ENCODE results near the gene CREB3L4.

The CREB3L4 gene, protein sequence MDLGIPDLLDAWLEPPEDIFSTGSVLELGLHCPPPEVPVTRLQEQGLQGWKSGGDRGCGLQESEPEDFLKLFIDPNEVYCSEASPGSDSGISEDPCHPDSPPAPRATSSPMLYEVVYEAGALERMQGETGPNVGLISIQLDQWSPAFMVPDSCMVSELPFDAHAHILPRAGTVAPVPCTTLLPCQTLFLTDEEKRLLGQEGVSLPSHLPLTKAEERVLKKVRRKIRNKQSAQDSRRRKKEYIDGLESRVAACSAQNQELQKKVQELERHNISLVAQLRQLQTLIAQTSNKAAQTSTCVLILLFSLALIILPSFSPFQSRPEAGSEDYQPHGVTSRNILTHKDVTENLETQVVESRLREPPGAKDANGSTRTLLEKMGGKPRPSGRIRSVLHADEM

DNA sequence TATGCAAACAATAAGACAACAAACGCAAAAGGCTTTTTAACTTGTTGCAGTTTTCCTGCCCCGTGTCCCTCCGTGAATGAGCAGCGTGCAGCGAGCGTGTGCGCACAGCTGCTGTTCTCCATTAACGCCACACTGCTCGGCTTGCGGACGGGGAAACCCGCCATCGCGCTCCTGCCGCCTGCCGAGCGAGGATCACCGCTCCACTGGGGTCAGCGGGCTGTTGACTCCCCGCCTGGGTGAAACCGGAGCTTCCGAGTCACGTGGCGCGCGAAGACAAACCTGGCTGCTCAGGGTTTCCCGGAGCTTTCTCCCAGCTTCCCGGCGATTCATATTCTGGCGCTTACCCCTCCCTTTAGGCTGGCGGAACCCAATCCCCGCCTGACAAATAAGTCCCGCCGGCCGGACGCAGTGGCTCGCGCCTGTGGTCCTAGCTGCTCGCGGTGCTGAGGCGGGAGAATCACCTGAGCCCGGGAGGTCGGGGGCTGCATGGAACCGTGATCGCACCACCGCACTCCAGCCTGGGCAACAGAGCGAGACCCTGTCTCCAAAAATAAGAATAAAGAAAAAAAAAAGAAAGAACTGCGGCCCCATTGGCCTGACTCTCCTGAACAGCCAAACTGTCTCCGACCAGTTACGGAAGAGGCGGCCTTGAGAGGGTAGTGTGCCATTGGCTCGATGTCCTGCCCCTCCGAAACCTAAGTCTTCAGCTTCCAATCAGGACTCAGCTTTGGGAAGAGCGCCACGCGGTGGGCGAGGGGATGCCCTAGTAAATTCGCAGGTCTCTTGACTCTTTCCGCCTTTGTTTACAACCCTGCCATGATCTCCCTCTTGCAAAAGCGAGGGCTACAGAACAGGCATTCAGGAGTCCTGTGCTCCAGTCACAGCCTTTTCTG is at the start of gene CREB3L4:
Gene CREB3L4, plus strand, starts transcription at position 796 of the 893 bp plus-strand sequence. CDS start 624 bp downstream, outside the sequence.
- peak; percentile 85 for DNase-seq

DNA sequence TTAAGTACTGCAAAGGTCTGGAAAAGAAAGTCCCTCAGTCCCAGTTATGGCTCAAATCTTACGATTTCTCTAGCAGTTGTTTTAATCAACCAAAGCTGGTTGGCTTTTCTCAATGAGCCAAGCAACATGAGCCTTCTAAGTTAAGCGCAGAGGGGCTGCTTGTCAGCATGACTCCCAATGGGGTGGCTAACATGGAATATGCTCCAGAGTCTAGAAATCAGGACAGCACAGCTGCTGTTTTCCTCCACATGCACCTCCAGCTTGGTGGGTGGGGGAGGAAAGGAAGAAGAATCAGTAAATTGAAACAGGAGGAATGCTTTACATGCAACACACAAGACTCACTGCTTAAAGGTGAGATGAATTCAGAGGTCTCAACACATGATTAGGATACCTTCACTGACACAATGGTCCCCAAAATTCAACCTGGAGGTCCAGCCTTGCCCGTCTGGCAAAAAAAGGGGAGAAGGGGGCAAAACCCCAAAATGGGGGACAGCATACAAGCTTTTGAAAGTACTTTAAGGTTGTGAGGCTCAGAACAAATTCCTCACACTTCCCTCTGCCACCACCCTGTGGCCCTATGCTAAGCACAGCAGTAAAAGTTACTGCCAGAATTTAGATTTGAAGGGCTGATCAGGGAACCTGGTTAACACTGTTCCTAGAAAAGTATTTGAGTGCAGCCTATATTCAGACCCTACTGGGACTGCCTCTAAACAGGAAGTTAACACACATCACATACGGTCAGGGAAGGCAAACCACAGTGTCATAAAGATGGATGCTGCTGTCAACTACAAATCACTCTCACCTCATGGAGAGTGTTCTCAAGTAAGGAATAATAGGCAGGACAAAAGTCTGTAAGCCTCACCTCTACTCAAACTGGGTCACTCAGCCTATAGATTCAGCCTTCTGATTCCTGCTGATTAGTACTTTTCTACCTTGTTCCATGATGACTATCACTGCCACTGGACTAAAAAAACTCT is 47.5 kb upstream of the CREB3L4 start:
- no peak for DNase-seq

DNA sequence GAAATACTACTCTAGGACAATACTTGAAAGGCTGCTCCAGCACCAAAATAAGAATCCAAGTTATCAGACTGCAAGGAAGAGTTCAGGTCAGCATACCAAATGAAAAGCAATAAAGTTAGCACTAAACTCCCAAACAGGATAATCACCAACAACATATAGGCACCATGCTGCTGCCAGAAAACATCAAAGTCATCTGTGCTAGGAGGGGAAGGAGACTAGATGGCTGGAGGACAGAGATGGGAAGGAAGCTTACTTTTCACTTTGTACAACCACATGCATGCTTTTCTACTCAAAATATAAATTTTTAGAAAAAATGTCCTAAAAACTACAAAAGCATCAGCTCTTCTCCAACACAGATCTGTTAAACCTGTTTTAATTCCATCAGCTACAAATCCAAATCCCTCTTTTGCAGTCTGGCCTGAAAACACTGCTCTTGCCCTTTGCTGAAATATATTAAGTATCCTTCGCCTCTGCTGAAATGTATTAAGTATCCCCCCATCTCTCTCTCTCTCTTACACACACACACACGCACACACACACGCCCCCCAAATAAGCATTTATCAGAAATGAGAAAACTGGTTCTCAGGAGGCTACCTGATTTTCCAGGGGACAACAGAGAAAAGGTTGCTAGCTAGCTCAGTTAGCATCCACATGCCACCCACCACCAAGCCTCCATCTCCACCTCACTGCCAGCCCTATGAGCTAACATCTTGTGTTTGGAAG is 46.5 kb upstream of the CREB3L4 start:
- DNase-seq: no peak

DNA sequence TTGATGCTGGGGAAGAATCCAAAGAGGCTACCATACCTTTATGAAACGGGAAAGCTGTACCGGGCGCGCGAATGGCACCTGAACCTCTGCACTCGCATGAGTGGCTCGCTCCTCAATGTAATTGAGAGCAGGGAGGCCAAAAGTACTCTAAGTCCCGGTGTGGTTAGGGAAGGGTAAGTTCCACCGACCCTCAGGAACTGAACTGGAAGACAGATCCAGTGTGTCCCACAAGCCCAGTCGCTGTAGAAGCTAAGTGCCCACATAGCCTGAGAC is 46.0 kb upstream of the CREB3L4 start:
- DNase-seq: no peak

DNA sequence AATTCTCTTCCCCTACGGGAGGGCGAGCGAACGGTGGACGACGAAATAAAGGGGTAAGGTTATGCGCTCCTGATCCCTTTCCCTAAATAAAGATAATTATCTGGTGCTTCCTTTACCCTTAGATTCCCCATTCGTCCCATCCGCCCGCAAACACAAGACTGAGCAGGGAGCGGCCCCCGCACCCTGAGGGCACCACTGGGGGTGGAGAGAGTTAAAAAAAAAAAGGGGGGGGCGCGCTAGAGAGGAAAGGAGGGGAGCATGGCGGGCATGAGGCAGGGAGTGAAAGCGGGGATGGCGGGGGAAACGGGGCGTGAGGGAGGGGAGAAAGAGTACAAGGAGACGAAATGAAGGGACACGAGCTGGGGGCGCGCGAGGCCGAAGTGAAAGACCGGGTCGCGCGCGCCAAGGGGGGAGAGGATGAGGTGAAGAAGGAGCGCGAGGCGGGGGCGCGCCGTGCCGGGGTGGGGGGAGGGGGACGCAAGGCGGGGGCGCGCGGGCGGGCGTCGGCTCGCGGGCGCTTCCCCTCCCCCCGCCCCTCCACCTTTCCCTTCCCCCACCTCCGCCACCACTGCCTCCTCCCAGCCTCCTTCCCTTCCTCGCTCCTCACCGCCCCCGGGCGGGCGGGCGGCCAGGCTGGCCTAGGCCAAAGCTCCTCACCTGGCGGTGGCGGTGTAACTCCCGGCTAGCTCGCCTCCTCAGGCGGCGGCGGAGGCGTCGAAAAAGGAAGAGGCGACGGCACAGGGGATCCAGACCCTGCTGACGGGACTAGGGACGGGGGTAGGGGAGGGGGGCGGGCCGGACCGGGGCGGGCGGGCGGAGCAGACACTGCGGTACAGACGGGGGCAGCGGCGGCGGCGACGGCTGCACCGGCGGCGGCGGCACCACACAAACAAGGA is 45.4 kb upstream of the CREB3L4 start:
- peak; percentile 81 for DNase-seq

DNA sequence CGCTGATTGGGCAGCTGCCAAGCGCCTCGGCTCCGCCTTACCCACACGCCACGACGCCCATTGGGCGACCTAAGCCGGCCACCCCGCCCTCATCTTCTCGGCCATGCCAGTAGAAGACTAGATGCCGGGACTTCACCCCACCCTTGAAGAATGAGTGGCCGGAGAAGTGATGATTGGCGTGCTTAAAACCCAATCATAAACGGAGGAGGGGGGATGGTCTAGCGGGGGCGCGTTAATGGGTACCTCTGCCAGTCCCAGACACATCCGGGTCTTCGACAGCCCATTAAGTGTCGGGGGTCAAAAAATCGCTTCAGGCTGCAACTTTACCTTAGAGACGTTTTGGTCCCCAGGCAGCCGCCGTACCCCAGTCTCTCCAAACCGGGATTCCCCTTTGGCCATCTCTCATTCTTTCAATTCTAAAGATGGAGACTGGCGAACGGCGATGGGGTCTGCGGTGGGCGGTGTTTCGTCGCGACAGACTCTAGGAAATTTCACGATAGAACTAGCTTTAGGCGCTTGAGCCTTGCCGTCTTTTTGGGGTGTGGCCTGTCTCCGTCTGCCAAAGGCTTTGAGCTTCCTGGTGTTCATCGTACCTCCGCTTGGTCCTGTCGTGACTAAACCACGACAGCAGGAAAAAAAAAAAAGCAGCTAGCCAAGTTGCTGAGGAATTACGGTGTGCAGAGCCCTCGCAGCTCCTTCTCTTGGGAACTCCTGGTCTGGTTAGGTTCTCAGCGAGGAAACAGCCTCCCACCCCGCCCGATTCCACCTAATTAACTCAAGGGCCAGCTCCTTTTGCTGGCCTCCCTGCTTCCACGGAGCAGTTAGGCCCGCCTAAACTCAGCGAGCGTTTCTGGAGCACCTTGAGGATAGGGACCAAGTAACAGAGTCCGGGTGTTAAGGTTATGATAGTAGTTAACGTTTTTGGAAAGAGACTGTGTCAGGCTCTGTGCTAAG is 44.5 kb upstream of the CREB3L4 start, which contains the start of gene GATAD2B:
Gene GATAD2B, minus strand, starts transcription at position 1 of the 954 bp plus-strand sequence. CDS start 94,625 bp downstream, outside the sequence.
- peak; percentile 98 for DNase-seq

DNA sequence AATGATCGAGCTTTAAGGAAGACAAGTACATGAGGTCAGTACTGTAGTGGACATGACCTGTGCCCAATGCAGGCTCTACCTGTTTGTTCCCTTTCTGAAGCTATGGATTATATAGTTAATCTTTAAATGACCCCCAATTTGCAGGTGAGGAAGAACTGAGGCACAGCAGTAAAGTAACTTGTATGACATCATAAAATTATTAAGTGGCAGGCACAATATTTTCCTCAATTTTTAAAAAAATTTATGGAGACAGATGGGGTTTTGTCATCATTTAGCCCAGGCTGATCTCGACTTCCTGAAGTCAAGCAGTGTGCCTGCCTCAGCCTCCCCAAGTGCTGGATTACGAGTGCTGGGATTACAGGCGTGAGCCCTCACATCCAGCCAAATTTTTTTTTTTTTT is 41.3 kb upstream of the CREB3L4 start:
- no peak for DNase-seq

DNA sequence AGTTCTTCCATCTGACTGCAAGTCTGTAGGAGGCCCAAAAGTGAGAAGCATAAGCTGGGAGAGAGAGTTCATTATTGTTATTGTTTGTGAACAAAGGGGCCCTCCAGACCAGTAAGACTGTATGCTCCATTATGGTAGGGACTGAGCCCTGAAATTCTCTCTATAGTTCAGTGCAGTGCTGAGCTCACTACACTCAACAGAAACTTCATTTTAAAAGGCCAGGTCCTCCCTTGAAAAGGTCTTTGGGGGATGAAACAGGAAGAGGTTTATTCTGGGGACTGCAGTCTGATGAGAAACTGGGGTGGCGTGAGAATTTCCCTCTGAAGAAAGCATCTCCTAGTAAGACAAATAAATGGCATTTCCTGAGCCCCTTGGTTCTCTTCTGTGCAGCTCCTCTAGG is 39.5 kb upstream of the CREB3L4 start:
- DNase-seq: no peak

DNA sequence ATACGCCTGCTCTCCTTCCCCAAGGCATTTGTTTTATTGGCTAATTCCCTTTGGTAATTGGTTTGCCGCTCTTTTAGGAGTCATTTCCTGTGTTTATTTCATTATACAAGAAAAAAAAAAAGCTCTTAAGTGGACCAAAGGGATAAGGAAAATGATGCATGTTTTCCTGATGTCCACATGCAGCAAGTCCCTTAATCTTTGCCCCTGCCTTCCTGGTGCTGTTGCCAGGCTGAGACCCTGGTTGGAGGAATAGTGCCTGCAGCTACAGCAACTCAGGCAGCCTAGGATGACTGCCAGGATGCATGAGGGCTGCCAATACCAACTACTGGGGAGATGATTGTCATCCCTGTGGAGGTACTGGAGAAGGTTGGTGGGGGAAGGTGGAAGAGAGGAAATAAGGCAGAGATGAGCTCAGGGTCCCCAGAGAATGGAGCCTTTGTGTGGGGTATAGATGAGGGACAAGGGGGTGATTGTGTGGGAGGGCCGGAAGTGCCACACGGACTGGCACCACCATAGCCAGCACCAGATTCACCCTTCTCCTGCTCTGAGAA is 38.8 kb upstream of the CREB3L4 start:
- no peak for DNase-seq

DNA sequence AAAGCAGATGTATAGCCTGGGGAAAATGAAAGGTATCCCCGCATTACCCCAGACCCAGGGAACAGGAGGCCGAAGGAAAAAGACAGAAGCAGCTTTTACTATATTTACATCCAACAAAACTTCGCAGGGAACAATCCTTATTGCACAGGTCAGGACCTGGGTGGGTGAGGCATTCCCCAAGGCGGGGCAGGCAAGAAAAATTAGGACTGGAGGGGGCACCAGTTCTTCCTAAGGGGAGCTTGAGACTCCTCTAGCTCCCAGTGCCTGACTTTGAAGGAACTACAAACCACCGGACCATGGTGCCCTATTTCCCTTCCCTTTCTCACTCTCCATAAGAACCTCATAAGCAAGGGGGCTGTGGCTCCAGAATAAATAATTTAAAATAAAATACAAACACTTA is 38.3 kb upstream of the CREB3L4 start:
- DNase-seq: no peak

DNA sequence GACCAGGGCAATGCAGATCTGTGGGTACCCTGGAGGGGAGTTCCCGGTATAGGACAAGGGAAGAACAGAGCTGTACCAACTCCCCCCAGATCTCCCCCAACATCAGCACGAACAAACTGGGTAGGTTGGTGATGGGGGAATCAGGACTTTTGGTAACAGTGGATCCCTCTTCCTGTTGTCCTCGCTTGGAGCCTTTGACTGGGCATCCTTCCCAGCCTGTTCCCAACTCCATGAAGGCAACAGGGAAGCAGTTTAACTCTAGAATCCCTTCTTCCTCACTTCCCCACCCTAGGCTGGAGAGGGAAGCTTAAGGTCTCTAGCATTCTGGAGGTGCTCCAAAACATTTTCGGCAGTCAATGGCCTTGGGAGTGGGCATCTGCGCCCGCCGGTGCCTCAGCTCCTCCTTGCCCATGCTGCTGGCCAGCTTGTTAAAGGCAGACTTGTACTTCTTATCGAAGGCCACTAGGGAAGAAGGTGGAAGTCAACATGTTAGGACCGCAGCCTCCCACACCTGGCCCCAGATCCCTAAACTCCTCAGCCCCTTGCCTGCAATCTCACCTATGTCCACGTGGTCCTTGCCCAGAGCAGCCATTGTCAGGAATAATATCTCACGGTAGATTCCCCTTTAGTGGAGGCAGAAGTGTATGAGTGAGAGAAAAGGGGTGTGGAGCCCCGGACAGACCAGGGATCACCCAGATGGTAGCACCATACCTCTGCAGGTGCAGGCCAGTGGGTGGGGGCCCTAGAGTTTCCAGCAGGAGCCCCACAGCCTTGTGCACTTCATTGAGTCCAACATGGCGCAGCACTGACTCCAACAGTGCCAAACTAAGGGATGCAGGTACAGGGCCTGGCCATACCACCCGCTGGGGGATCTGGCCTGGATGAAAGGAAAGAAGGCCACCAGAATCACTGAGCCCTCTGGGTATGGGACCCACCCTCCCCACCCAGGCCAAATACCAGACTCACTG is 37.4 kb upstream of the CREB3L4 start:
- no peak for DNase-seq

DNA sequence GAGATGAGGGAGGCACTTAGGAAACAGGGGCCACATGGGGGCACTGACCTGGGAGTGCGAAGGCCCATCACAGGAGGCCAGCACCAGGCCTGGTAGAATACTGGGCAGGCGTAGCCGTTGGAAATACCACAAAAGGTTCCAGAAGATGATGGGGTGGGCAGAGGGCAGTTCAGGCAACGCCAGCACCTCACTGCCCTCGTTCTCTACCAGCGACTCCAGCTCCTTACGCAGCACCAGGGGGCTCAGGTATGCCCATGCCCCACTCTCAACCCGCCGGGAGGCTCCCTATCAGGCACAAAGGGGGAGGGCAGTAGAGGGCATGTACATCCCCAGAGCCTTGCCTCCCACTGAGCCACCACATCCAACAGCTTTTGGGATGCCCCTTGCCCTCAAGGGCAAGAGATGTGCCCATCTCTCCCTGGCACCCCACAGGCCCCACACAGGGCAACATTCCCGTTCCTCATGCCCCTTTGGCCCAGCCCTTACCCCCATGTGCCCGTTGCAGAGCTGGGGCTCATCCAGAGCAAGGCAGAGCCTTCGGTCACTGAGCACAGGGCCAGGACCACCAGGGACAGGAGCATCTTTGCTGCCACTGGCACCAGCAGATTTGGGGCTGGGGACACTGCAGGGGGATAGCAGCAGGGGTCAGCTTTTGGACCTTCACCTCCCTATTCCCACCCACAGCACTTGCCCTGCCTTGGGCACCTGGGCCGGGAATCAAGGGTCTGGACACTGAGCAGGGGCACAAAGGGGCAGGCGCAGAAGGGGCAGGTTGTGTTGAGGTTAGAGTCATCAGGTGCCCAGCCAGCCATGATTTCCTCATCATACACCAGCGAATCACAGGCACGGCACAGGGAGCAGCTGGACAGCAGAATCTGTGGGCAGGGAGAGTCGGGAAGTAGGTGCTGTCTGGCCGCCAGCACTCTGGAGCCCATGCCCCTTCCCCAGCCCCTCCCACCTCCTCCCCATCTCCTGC is 35.3 kb upstream of the CREB3L4 start:
- no peak for DNase-seq

DNA sequence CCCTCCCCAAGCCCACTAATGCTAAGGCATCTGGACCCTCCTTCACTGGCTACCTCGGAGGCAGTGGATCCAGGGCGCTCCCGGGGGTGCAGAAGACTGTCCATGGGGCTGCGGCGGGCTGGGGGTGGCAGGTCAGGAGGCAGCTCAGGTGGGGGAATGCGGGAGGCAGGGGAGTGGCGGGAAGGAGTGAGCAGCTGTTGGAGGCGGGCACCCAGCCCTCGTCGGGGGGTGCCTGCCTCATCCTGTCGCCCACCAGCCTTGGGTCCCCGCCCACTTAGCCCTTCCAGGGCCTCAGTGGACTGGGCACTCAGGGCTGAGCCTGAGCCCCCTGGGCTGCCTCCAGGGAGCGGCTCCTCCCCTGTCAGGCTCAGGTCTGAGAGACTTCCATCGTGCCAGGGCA is 34.3 kb upstream of the CREB3L4 start:
- DNase-seq: no peak

DNA sequence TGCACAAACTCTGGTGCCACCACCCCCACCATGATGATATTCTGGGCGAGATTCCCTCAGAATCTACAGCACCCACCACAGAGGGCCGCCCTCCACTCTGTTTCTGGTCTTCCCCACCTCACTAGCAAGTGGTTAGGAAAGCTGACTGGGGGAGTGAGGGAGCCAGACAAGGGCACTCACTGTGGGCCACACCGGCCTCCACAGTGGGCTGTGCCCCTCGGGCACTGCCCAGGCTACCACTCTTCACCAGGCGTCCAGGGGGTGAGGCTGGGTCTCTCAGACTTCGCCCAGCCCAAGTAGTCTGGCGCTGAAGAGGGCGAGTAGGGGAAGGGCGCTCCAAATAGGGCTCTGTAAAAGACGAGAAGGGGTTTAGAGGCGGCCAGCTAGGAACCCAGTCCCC is 33.7 kb upstream of the CREB3L4 start:
- no peak for DNase-seq

DNA sequence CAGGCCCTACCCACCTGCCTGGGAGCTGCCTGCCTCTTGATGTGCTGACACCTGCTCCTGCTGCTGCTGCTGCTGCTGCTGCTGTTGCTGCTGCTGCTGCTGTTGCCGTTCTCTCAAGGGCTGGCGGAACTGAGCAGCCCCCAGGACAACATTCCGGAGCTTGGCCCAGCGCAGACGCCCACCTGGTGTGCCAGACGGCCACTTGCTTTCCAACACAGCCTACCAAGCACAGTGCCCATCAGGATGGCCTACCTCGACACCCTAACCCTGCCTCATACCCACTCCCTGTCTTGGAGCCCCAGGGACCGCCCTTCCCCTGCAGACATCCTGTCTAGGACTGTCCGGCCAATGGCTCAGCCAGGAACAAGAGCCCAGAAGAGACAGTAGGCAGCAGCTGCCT is 33.0 kb upstream of the CREB3L4 start:
- no peak for DNase-seq

DNA sequence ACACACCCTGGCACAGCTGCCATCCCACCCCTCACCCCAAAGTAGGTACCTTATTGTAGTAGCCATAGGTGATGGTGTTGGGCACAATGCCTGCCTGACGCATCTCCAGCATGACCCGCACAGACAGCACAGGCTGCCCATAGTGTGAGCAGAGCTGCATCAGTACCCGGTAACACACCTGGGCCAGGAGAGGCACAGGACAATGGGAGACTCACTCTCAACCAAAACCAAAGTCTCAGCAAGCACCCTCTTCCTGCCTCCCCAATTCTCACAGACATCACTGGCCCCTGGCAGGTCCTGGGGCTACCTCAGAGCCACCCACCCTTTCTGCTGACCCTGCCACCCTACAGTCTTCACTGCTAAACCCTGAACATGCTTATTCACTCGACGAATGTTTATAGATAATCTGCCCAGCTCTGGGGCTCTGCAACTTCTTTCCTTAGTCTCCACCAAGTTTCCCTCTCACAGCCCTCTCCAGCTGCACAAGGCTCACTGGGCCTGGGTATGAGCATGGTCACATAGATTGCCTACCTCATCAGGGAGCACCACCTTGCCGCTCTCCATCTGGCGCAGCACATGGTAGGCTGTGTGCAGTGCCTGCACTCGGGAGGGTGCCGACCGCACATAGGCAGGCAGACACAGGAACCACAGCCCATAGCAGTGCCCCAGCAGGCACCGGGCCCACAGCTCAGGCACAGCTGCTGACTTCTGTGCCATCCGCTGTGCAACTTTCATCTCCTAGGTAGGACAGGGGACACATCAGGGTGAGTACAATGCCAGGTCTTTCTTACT is 31.5 kb upstream of the CREB3L4 start:
- no peak for DNase-seq

All from stimulated activated CD8-positive, alpha-beta memory T cell treated with anti-CD3 and anti-CD28 coated beads, Interleukin-4, amount 100 ng/mL, for 48 hours (primary cell).